BE2C (cell line): ENCODE results near the gene MAD2L1BP.

ENCODE experiments used
- DNase-seq: peaks from one replicate; pipeline ENCODE4 v3.0.0-alpha.2; 2020
- H3K27me3 ChIP-seq: fragments of 250-450 bp; sonication (Bioruptor Pico); 2 replicates; pipeline ENCODE4 v1.5.1; 2020; ENCODE audit warnings: mild to moderate bottlenecking
- H3K36me3 ChIP-seq: fragments of 250-450 bp; sonication (Bioruptor Pico); 2 replicates; pipeline ENCODE4 v1.5.1; 2020; ENCODE audit warnings: mild to moderate bottlenecking
- H3K4me1 ChIP-seq: fragments of 250-450 bp; sonication (Bioruptor Pico); 2 replicates; pipeline ENCODE4 v1.5.1; 2020
- H3K4me3 ChIP-seq: 2 replicates; pipeline ENCODE4 v1.5.1; 2011; ENCODE audit warnings: low read depth, low read length
- H3K9me3 ChIP-seq: fragments of 250-450 bp; sonication (Bioruptor Pico); 2 replicates; pipeline ENCODE4 v1.5.1; 2020
- CTCF ChIP-seq: IDR thresholded peaks from 2 replicates; pipeline ENCODE4 v1.5.1; 2012; ENCODE audit warnings: mild to moderate bottlenecking, low read depth, low read length

The MAD2L1BP gene

GRCh38 chr6:43614396-43614730 lies 21.3 kb upstream of the MAD2L1BP start:
- H3K27me3 ChIP-seq, result no peaks in the 10 kb centered on the region
- TF ChIP-seq CTCF, result no peak
- peaks cover 42% of the 10 kb centered on the region for H3K36me3 ChIP-seq
- no peaks in the 10 kb centered on the region for H3K9me3 ChIP-seq
- H3K4me3 ChIP-seq, result no peak overlapping the region
- peak; percentile 34 for DNase-seq
- peaks cover 8% of the 10 kb centered on the region; the same call in 1 of the 2 replicates for H3K4me1 ChIP-seq

- Histone ChIP-seq H3K27me3 (no peaks in the 10 kb centered on the region), H3K4me1 (peaks cover 8% of the 10 kb centered on the region; the same call in 1 of the 2 replicates), H3K9me3 (no peaks in the 10 kb centered on the region), H3K36me3 (peaks cover 39% of the 10 kb centered on the region), H3K4me3 (no peak overlapping the region)
- no peak for TF ChIP-seq CTCF
- no peak for DNase-seq
These were observed 18.7 kb upstream of the MAD2L1BP start for GRCh38 chr6:43616725-43617472.

DNA sequence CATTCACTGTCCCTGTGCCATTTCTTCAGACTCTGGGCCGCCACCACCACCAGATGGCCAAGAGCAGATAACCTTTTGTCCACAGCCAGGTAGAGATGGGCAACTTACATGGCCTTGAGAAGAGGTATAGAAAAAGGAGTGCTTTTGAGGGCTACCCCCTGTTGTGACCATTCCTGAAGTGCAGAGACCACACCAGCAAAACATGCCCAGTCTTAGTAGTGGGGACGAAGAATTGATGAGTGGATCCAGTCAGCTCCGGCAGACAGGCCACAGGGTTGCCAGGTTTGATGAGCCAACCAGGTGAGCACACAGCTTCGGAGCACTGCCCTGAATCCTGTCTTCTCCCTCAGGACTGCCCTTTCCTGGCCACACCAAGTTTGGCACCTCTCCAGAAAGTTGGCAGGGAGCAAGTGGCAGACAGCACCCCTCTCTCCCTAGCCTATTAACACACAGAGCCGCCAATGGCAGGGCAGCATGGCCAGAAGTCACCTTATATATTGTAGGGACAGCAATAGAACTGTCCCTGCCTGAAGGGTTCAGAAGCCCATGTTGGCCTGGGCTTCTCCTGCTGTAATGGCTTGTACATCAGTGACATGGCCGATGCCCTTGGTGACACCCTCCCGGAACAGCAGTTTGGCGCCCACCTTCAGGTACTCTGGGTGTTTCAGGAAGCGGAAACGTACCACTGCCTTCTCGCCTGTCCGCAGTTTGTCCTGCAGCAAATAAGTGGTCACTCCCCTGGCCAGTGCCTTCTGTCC lies 14.4 kb upstream of the MAD2L1BP start:
- Histone ChIP-seq H3K4me3 (no peak overlapping the region), H3K27me3 (no peaks in the 10 kb centered on the region), H3K36me3 (peaks cover 51% of the 10 kb centered on the region), H3K9me3 (no peaks in the 10 kb centered on the region), H3K4me1 (0 out of 2 replicates have a peak, but pooled peaks cover 3% of the 10 kb centered on the region)
- TF ChIP-seq CTCF, result no peak
- no peak for DNase-seq

- no peak overlapping the region for H3K4me3 ChIP-seq
- TF ChIP-seq CTCF, result no peak
- H3K9me3 ChIP-seq, result no peaks in the 10 kb centered on the region
- H3K27me3 ChIP-seq, result no peaks in the 10 kb centered on the region
- no peak for DNase-seq
- H3K36me3 ChIP-seq, result peaks cover 52% of the 10 kb centered on the region
- 0 out of 2 replicates have a peak, but pooled peaks cover under 1% of the 10 kb centered on the region for H3K4me1 ChIP-seq
These were observed 13.8 kb upstream of the MAD2L1BP start for GRCh38 chr6:43621836-43622180.

DNA sequence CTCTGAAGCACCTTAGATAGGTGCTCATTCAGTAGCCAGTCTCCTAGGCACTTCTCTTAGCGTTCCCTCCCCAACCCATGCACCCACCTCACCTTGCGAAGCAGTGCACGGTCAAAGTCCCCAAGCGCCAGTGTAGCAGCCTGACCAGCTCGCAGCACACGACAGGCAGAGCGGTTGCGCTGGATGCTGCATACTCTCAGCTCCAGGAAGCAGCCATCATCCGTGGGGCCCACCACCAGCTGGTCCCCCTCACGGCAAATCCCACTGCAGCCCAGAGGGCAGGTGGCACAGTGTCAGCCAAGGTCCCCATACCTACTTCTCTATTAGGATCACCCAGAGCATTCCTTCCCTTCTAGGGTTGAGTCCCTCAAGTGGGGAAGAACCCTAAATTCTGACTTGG lies 13.1 kb upstream of the MAD2L1BP start:
- Histone ChIP-seq H3K4me1 (peaks cover 7% of the 10 kb centered on the region; the same call in 1 of the 2 replicates), H3K4me3 (no peak overlapping the region), H3K36me3 (peaks cover 52% of the 10 kb centered on the region), H3K9me3 (no peaks in the 10 kb centered on the region), H3K27me3 (no peaks in the 10 kb centered on the region)
- DNase-seq, result no peak
- TF ChIP-seq CTCF, result no peak
